HEK293 (cell line): ENCODE data around the gene CHMP5.

Source experiments
- KLF9 ChIP-seq: fragments of 450-650 bp; formaldehyde crosslinking; IDR thresholded peaks from 2 replicates; pipeline ENCODE4 v1.5.1; 2016; ENCODE audit warnings: missing biosample characterization, missing genetic modification characterization, low read depth
- PBX3 ChIP-seq: sonication (generic); formaldehyde crosslinking; IDR thresholded peaks from 2 replicates; pipeline ENCODE4 v1.8.1; 2022; ENCODE audit warnings: mild to moderate bottlenecking, moderate library complexity, missing genetic modification reagents
- PRDM6 ChIP-seq: fragments of 450-650 bp; formaldehyde crosslinking; IDR thresholded peaks from 2 replicates; pipeline ENCODE4 v1.5.1; 2017; ENCODE audit warnings: missing biosample characterization, missing genetic modification characterization
- SCRT1 ChIP-seq: fragments of 450-650 bp; formaldehyde crosslinking; IDR thresholded peaks from 2 replicates; pipeline ENCODE4 v1.5.1; 2016; ENCODE audit warnings: missing biosample characterization, missing genetic modification characterization, borderline replicate concordance
- ZFHX2 ChIP-seq: fragments of 450-650 bp; formaldehyde crosslinking; conservative IDR thresholded peaks from 2 replicates; pipeline ENCODE4 v1.5.1; 2016; ENCODE audit warnings: missing biosample characterization, missing genetic modification characterization
- ZNF121 ChIP-seq: fragments of 450-650 bp; formaldehyde crosslinking; IDR thresholded peaks from 2 replicates; pipeline ENCODE4 v1.5.1; 2016; ENCODE audit warnings: missing biosample characterization, missing genetic modification characterization
- ZNF132 ChIP-seq: fragments of 450-650 bp; formaldehyde crosslinking; IDR thresholded peaks from 2 replicates; pipeline ENCODE4 v1.5.1; 2017; ENCODE audit warnings: missing biosample characterization, missing genetic modification characterization, borderline replicate concordance
- ZNF146 ChIP-seq: fragments of 450-650 bp; formaldehyde crosslinking; IDR thresholded peaks from 2 replicates; pipeline ENCODE4 v1.5.1; 2016; ENCODE audit warnings: missing biosample characterization, missing genetic modification characterization
- ZNF19 ChIP-seq: fragments of 450-650 bp; formaldehyde crosslinking; IDR thresholded peaks from 2 replicates; pipeline ENCODE4; 2016; ENCODE audit warnings: missing biosample characterization, missing genetic modification characterization, low read depth
- ZNF214 ChIP-seq: fragments of 450-650 bp; formaldehyde crosslinking; IDR thresholded peaks from 2 replicates; pipeline ENCODE4 v1.5.1; 2017; ENCODE audit warnings: missing biosample characterization, mild to moderate bottlenecking, missing genetic modification characterization, borderline replicate concordance
- ZNF274 ChIP-seq, 2 experiments: fragments of 200-500 bp in 1 of 2; fragments of 450-650 bp in 1 of 2; sonication (Bioruptor generic) in 1 of 2; formaldehyde crosslinking in 1 of 2; IDR thresholded peaks; 2 replicates each; pipeline versions ENCODE4 v1.5.1 to v1.6.1; 2014 to 2016; ENCODE audit warnings: borderline replicate concordance in 1 of 2, inconsistent platforms in 1 of 2, low read length in 1 of 2, missing biosample characterization in 1 of 2, missing genetic modification characterization in 1 of 2
- ZNF280C ChIP-seq: fragments of 450-650 bp; formaldehyde crosslinking; IDR thresholded peaks from 2 replicates; pipeline ENCODE4 v1.5.1; 2016; ENCODE audit warnings: missing biosample characterization, missing genetic modification characterization
- ZNF311 ChIP-seq: fragments of 450-650 bp; formaldehyde crosslinking; IDR thresholded peaks from 2 replicates; pipeline ENCODE4 v1.5.1; 2017; ENCODE audit warnings: missing biosample characterization, missing genetic modification characterization, borderline replicate concordance
- ZNF391 ChIP-seq: fragments of 450-650 bp; formaldehyde crosslinking; IDR thresholded peaks from 2 replicates; pipeline ENCODE4 v1.5.1; 2016; ENCODE audit warnings: low read depth, missing biosample characterization, missing genetic modification characterization, borderline replicate concordance
- ZNF521 ChIP-seq: fragments of 450-650 bp; formaldehyde crosslinking; IDR thresholded peaks from 2 replicates; pipeline ENCODE4 v1.5.1; 2017; ENCODE audit warnings: missing biosample characterization, mild to moderate bottlenecking, missing genetic modification characterization
- ZNF529 ChIP-seq: fragments of 450-650 bp; formaldehyde crosslinking; IDR thresholded peaks from 2 replicates; pipeline ENCODE4 v1.5.1; 2017; ENCODE audit warnings: missing genetic modification characterization, missing biosample characterization; ENCODE audit not compliant: insufficient replicate concordance
- ZNF610 ChIP-seq: fragments of 450-650 bp; formaldehyde crosslinking; IDR thresholded peaks from 2 replicates; pipeline ENCODE4 v1.5.1; 2016; ENCODE audit warnings: missing biosample characterization, missing genetic modification characterization, borderline replicate concordance
- ZNF677 ChIP-seq: fragments of 450-650 bp; IDR thresholded peaks from 2 replicates; pipeline ENCODE4 v1.5.0; 2018; ENCODE audit warnings: missing biosample characterization, mild to moderate bottlenecking, missing genetic modification characterization, moderate library complexity
- ZSCAN4 ChIP-seq: fragments of 450-650 bp; formaldehyde crosslinking; IDR thresholded peaks from 2 replicates; pipeline ENCODE4 v1.5.1; 2017; ENCODE audit warnings: missing biosample characterization, missing genetic modification characterization
- ZXDB ChIP-seq: fragments of 450-650 bp; formaldehyde crosslinking; IDR thresholded peaks from 2 replicates; pipeline ENCODE4 v1.5.1; 2016; ENCODE audit warnings: missing biosample characterization, missing genetic modification characterization
- TF ChIP-seq, protein P1 (sequence below): fragments of 450-650 bp; formaldehyde crosslinking; IDR thresholded peaks from 2 replicates; pipeline ENCODE4 v1.5.1; 2017; ENCODE audit warnings: missing biosample characterization, missing genetic modification characterization
- TF ChIP-seq, protein P2 (sequence below): fragments of 450-650 bp; formaldehyde crosslinking; IDR thresholded peaks from 2 replicates; pipeline ENCODE4 v1.5.0; 2017; ENCODE audit warnings: missing biosample characterization, missing genetic modification characterization, borderline replicate concordance
- TF ChIP-seq, protein P3 (sequence below): fragments of 450-650 bp; formaldehyde crosslinking; IDR thresholded peaks from 2 replicates; pipeline ENCODE4 v1.5.1; 2016; ENCODE audit warnings: missing biosample characterization, missing genetic modification characterization
- TF ChIP-seq, protein P4 (sequence below): fragments of 450-650 bp; formaldehyde crosslinking; IDR thresholded peaks from 2 replicates; pipeline ENCODE4 v1.5.1; 2016; ENCODE audit warnings: missing biosample characterization, missing genetic modification characterization, low read depth

Gene CHMP5

DNA sequence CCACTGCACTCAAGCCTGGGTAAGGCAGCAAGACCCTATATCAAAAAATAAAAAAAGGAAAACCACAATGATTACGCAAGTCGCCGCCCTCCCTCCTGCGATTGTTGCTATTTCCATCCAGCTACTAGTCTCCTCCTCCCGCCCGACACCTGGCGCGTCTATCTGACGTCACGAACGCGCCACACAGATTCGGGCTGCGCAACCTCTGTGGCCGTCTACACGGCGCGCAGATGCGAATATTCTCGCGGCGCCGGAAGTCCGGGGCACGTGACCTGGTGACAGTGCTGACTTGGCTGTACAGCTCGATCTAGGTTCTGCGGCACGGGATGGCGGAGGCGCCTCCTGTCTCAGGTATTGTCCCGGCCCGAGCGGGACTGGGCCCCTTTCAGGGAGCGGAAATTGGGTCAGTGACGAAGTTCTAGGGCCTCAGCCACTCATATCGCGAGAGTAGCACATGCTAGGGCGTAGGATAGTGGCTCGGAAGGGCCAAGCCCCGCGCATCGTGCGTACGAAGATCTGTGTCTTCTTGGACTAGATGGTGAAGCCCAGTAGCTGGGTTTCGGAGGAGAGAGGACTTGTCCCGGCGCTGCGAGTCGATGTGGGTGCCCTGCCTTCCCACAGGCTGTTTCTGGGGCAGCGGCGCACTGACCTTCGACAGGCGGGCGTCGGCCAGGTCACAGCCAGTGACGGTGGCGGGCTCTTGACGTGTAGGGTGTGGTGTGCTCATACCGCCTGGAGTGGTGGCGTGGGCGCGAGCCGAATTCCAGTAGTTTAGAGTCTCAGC, 25.6 kb downstream of the CHMP5 start, which contains the start of gene NFX1 (continued):
- no peak for TF ChIP-seq ZNF214 (tag by site-specific recombination)
- TF ChIP-seq KLF9 (tag by site-specific recombination), result no peak
- no peak for TF ChIP-seq ZNF146 (tag by site-specific recombination)
- TF ChIP-seq ZNF391 (tag by site-specific recombination), result peak; percentile 21; the same call in 1 of the 2 replicates
- no peak for TF ChIP-seq ZNF521 (tag by site-specific recombination)
- peak; percentile 83 for TF ChIP-seq ZFHX2 (tag by site-specific recombination)
- peak; percentile 67 for TF ChIP-seq ZXDB (tag by site-specific recombination)
- no peak for TF ChIP-seq ZSCAN4 (tag by site-specific recombination)
- TF ChIP-seq ZNF132 (tag by site-specific recombination), result no peak
- peak; percentile 64; the same call in 1 of the 2 replicates for TF ChIP-seq PBX3 (CRISPR knock-in tag)
- TF ChIP-seq, protein P1, sequence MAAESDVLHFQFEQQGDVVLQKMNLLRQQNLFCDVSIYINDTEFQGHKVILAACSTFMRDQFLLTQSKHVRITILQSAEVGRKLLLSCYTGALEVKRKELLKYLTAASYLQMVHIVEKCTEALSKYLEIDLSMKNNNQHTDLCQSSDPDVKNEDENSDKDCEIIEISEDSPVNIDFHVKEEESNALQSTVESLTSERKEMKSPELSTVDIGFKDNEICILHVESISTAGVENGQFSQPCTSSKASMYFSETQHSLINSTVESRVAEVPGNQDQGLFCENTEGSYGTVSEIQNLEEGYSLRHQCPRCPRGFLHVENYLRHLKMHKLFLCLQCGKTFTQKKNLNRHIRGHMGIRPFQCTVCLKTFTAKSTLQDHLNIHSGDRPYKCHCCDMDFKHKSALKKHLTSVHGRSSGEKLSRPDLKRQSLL (tag by site-specific recombination), result no peak
- TF ChIP-seq ZNF677 (tag by site-specific recombination), result no peak
- no peak for TF ChIP-seq ZNF280C (tag by site-specific recombination)
- TF ChIP-seq, protein P2, sequence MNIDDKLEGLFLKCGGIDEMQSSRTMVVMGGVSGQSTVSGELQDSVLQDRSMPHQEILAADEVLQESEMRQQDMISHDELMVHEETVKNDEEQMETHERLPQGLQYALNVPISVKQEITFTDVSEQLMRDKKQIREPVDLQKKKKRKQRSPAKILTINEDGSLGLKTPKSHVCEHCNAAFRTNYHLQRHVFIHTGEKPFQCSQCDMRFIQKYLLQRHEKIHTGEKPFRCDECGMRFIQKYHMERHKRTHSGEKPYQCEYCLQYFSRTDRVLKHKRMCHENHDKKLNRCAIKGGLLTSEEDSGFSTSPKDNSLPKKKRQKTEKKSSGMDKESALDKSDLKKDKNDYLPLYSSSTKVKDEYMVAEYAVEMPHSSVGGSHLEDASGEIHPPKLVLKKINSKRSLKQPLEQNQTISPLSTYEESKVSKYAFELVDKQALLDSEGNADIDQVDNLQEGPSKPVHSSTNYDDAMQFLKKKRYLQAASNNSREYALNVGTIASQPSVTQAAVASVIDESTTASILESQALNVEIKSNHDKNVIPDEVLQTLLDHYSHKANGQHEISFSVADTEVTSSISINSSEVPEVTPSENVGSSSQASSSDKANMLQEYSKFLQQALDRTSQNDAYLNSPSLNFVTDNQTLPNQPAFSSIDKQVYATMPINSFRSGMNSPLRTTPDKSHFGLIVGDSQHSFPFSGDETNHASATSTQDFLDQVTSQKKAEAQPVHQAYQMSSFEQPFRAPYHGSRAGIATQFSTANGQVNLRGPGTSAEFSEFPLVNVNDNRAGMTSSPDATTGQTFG (tag by site-specific recombination), result no peak
- TF ChIP-seq ZNF274 (IDR thresholded peaks at IDR 0.05; ENCODE audit: low read length), result no peak
- no peak for TF ChIP-seq ZNF274 (tag by site-specific recombination; IDR thresholded peaks at IDR 0.05; ENCODE audit: borderline replicate concordance)
- no peak for TF ChIP-seq ZNF19 (tag by site-specific recombination)
- no peak for TF ChIP-seq ZNF610 (tag by site-specific recombination)
- TF ChIP-seq, protein P3, sequence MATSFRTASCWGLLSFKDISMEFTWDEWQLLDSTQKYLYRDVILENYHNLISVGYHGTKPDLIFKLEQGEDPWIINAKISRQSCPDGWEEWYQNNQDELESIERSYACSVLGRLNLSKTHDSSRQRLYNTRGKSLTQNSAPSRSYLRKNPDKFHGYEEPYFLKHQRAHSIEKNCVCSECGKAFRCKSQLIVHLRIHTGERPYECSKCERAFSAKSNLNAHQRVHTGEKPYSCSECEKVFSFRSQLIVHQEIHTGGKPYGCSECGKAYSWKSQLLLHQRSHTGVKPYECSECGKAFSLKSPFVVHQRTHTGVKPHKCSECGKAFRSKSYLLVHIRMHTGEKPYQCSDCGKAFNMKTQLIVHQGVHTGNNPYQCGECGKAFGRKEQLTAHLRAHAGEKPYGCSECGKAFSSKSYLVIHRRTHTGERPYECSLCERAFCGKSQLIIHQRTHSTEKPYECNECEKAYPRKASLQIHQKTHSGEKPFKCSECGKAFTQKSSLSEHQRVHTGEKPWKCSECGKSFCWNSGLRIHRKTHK, result no peak
- TF ChIP-seq ZNF311 (tag by site-specific recombination), result no peak
- no peak for TF ChIP-seq PRDM6 (tag by site-specific recombination)
- TF ChIP-seq, protein P4, sequence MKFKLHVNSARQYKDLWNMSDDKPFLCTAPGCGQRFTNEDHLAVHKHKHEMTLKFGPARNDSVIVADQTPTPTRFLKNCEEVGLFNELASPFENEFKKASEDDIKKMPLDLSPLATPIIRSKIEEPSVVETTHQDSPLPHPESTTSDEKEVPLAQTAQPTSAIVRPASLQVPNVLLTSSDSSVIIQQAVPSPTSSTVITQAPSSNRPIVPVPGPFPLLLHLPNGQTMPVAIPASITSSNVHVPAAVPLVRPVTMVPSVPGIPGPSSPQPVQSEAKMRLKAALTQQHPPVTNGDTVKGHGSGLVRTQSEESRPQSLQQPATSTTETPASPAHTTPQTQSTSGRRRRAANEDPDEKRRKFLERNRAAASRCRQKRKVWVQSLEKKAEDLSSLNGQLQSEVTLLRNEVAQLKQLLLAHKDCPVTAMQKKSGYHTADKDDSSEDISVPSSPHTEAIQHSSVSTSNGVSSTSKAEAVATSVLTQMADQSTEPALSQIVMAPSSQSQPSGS (tag by site-specific recombination), result peak; percentile 95
- TF ChIP-seq SCRT1 (tag by site-specific recombination), result no peak
- TF ChIP-seq ZNF121 (tag by site-specific recombination), result no peak
- TF ChIP-seq ZNF529 (tag by site-specific recombination), result no peak
